HG03103 (cell line): ENCODE measurements around the gene ZNF746.
A peak's percentile ranks its signal among the peaks of the same experiment; 100 is the strongest.
"Not testable (repeated sequence)": the region's sequence is repeated elsewhere in the genome, so short reads cannot be mapped to it uniquely, and the experiment has no call there.

Experiments
- ATAC-seq: cut with Tn5 transposase; IDR thresholded peaks from one replicate; pipeline ENCODE4 v1.9.1; 2021; ENCODE audit warnings: low read depth; ENCODE audit not compliant: unreplicated experiment

The ZNF746 gene

GRCh38 chr7:149497467-149498261, at the start of gene ZNF746:
Gene ZNF746 (minus strand): TSS chr7:149497809. CDS start chr7:149497536, 273 bp downstream.
- peak; percentile 95 for ATAC-seq

- ATAC-seq: no peak
Observed at GRCh38 chr7:149547126-149547525, 49.5 kb upstream of the ZNF746 start.

GRCh38 chr7:149546331-149546730, 48.7 kb upstream of the ZNF746 start:
- no peak for ATAC-seq

- no peak for ATAC-seq
Observed at GRCh38 chr7:149544028-149544427, 46.4 kb upstream of the ZNF746 start.

GRCh38 chr7:149532654-149533053, 35.0 kb upstream of the ZNF746 start:
- no peak for ATAC-seq

- no peak for ATAC-seq
Observed at GRCh38 chr7:149529136-149529718, 31.6 kb upstream of the ZNF746 start.

GRCh38 chr7:149527414-149527813, 29.8 kb upstream of the ZNF746 start:
- no peak for ATAC-seq

- no peak for ATAC-seq
Observed at GRCh38 chr7:149525280-149525679, 27.7 kb upstream of the ZNF746 start.

- no peak for ATAC-seq
Observed at GRCh38 chr7:149524394-149524793, 26.8 kb upstream of the ZNF746 start.

- no peak for ATAC-seq
Observed at GRCh38 chr7:149510248-149510647, 12.6 kb upstream of the ZNF746 start.

- ATAC-seq: no peak
Observed at GRCh38 chr7:149509774-149510173, 12.2 kb upstream of the ZNF746 start.

- no peak for ATAC-seq
Observed at GRCh38 chr7:149505551-149505950, 7.9 kb upstream of the ZNF746 start.

GRCh38 chr7:149501651-149502050, 4.0 kb upstream of the ZNF746 start:
- no peak for ATAC-seq

GRCh38 chr7:149500910-149501309, 3.3 kb upstream of the ZNF746 start:
- no peak for ATAC-seq

GRCh38 chr7:149500201-149500600, 2.6 kb upstream of the ZNF746 start:
- no peak for ATAC-seq

GRCh38 chr7:149498811-149499210, 1.2 kb upstream of the ZNF746 start:
- ATAC-seq: no peak

- ATAC-seq: peak; percentile 22
Observed at GRCh38 chr7:149496642-149497391, 792 bp downstream of the ZNF746 start.

GRCh38 chr7:149495785-149496641, 1.6 kb downstream of the ZNF746 start:
- no peak for ATAC-seq

GRCh38 chr7:149494738-149495368, 2.8 kb downstream of the ZNF746 start:
- ATAC-seq: no peak

GRCh38 chr7:149493975-149494374, 3.6 kb downstream of the ZNF746 start:
- not testable (repeated sequence) for ATAC-seq
